Measurements from ENCODE around the gene DGKI.

DNA sequence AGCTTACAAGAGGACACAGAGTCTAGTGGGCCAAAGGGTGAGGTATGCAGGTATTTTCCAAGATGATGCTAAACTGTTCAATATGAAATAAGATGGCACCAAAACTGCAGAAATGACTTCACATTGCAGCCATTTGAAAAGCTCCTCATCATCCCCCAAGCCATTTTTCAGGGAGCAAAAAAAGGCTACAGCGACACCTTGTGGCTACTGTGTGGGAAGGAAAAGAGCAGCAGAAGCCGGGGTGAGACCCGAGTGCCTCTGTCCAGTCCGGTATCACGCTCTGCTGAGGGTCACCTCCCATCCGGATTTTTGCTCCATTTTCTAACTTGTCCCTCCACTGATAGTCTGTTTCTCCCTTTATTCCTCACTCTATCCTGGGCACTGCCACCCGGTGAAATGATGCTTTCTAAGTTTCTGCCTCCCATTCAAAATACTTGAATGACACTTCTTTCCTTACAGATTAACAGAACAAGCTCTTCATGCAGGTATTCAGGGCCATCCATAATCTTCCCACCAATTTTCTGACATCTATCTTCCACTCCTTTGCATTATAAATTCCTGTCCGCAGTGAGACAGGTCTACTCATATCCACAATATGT lies 220.2 kb downstream of the DGKI start:
- TF ChIP-seq, protein P1, sequence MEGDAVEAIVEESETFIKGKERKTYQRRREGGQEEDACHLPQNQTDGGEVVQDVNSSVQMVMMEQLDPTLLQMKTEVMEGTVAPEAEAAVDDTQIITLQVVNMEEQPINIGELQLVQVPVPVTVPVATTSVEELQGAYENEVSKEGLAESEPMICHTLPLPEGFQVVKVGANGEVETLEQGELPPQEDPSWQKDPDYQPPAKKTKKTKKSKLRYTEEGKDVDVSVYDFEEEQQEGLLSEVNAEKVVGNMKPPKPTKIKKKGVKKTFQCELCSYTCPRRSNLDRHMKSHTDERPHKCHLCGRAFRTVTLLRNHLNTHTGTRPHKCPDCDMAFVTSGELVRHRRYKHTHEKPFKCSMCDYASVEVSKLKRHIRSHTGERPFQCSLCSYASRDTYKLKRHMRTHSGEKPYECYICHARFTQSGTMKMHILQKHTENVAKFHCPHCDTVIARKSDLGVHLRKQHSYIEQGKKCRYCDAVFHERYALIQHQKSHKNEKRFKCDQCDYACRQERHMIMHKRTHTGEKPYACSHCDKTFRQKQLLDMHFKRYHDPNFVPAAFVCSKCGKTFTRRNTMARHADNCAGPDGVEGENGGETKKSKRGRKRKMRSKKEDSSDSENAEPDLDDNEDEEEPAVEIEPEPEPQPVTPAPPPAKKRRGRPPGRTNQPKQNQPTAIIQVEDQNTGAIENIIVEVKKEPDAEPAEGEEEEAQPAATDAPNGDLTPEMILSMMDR (IDR thresholded peaks at IDR 0.05): peak in 5 of 7 experiments; percentile 3 to 54 (median 45)
- TF ChIP-seq EP300 (IDR thresholded peaks at IDR 0.05): no peak

Measured in stomach (tissue), 4 donors.